ENCODE results near the gene LRRC41.

LRRC41 gene

DNA sequence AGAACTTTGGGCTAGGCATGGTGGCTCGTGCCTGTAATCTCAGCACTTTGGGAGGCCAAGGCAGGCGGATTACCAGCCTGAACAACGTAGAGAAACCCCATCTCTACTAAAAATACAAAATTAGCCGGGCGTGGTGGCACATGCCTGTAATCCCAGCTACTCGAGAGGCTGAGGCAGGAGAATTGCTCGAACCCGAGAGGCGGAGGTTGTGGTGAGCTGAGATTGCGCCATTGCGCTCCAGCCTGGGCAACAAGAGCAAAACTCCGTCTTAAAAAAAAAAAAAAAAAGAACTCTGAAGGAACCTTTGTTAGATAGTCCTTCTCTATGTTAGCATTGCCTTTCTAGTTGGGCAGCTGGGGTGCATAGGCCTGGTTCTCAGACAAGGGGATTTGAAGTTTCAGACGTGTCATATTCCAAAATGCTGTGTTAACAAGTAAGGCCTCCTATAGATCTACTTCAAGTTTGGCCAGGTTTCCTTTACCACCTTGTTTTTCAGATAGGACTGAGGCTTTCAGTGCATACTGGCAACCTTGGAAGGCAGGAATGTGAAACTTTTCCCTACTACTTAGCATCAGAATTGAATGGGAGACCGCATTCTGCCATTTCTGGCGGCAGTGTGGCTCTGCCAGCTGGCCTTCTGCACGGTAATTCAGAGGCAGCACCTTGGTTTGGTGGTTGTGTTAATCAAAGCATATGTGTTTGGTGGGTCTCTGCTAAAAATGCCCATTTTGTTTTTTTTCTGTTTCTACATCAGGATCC is 6.2 kb upstream of the LRRC41 start:
- Histone ChIP-seq H2AFZ (ENCODE audit: low read depth) (no peak overlapping the region), H4K20me1 (ENCODE audit: insufficient read depth) (no peaks in the 10 kb centered on the region), H3K4me2 (no peak overlapping the region), H3K4me1 (ENCODE audit: low read depth, poor library complexity, severe bottlenecking) (peaks cover 19% of the 10 kb centered on the region), H3K36me3 (ENCODE audit: insufficient read depth) (peaks cover 19% of the 10 kb centered on the region; the same call in 1 of the 2 replicates), H3K79me2 (ENCODE audit: insufficient read depth, low read depth) (peaks cover 45% of the 10 kb centered on the region), H3K9ac (no peak overlapping the region), H3K4me3 (IDR thresholded peaks at IDR 0.05; ENCODE audit: insufficient read depth, low read depth, low read length) (no peak overlapping the region), H3K27ac (no peak overlapping the region), H3K27me3 (ENCODE audit: insufficient read depth, low read depth) (no peaks in the 10 kb centered on the region)
- TF ChIP-seq, protein P1, sequence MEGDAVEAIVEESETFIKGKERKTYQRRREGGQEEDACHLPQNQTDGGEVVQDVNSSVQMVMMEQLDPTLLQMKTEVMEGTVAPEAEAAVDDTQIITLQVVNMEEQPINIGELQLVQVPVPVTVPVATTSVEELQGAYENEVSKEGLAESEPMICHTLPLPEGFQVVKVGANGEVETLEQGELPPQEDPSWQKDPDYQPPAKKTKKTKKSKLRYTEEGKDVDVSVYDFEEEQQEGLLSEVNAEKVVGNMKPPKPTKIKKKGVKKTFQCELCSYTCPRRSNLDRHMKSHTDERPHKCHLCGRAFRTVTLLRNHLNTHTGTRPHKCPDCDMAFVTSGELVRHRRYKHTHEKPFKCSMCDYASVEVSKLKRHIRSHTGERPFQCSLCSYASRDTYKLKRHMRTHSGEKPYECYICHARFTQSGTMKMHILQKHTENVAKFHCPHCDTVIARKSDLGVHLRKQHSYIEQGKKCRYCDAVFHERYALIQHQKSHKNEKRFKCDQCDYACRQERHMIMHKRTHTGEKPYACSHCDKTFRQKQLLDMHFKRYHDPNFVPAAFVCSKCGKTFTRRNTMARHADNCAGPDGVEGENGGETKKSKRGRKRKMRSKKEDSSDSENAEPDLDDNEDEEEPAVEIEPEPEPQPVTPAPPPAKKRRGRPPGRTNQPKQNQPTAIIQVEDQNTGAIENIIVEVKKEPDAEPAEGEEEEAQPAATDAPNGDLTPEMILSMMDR (conservative IDR thresholded peaks at IDR 0.05; ENCODE audit: low read depth, low read length) = no peak

DNA sequence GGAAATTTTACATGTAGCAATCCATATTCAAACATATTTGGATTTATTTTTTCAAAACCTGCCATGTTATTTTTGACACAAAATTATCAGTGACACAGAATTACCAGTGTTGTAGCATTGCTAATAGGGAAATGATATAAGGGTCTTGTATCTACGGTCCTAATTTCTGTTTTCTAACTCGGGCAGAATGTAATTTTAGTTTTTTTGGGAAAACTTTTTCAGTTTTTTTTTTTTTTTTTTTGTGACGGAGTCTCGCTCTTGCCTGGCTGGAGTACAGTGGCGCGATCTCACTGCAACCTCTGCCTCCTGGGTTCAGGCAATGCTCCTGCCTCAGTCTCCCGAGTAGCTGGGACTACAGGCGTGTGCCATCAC is 2.7 kb upstream of the LRRC41 start:
- Histone ChIP-seq H3K36me3 (ENCODE audit: insufficient read depth) (0 out of 2 replicates have a peak, but pooled peaks cover 4% of the 10 kb centered on the region), H2AFZ (ENCODE audit: low read depth) (no peak overlapping the region), H3K27ac (no peak overlapping the region), H3K27me3 (ENCODE audit: insufficient read depth, low read depth) (no peaks in the 10 kb centered on the region), H3K4me3 (IDR thresholded peaks at IDR 0.05; ENCODE audit: insufficient read depth, low read depth, low read length) (no peak overlapping the region), H3K9ac (no peak overlapping the region), H3K4me2 (no peak overlapping the region), H3K4me1 (ENCODE audit: low read depth, poor library complexity, severe bottlenecking) (peaks cover 21% of the 10 kb centered on the region), H3K79me2 (ENCODE audit: insufficient read depth, low read depth) (peaks cover 73% of the 10 kb centered on the region), H4K20me1 (ENCODE audit: insufficient read depth) (no peaks in the 10 kb centered on the region)
- TF ChIP-seq, protein P1 (conservative IDR thresholded peaks at IDR 0.05; ENCODE audit: low read depth, low read length) = no peak

DNA sequence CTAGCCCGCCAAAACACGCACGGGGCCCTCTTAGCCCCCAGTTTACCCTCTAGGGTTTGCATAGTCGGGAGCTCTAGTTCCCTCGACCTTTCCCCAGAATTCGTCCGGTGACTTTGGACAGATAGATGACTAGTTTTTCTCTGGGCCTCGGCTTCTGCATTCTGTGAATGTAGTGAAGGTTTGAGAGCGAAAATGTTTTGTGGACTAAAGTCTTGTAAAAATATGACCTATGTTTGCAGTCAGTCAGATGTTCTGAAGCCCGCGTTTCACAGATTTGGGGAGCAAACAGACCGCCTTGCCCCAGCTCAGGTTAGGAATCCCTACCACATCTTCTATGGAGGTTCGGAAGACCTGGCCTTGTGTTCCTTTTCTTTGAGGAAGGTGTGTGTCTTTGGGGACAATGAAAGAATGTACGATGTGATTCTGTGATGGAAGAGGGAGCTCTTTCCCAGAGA is 483 bp upstream of the LRRC41 start:
- Histone ChIP-seq H3K4me3 (IDR thresholded peaks at IDR 0.05; ENCODE audit: insufficient read depth, low read depth, low read length) (peak overlapping the region; percentile 91), H3K79me2 (ENCODE audit: insufficient read depth, low read depth) (peaks cover 86% of the 10 kb centered on the region), H3K36me3 (ENCODE audit: insufficient read depth) (0 out of 2 replicates have a peak, but pooled peaks cover 2% of the 10 kb centered on the region), H3K4me2 (peak overlapping the region; percentile 92), H3K27me3 (ENCODE audit: insufficient read depth, low read depth) (no peaks in the 10 kb centered on the region), H3K27ac (peak overlapping the region; percentile 78), H3K4me1 (ENCODE audit: low read depth, poor library complexity, severe bottlenecking) (peaks cover 21% of the 10 kb centered on the region), H2AFZ (ENCODE audit: low read depth) (peak overlapping the region; percentile 85), H4K20me1 (ENCODE audit: insufficient read depth) (no peaks in the 10 kb centered on the region), H3K9ac (peak overlapping the region; percentile 96)
- TF ChIP-seq, protein P1 (conservative IDR thresholded peaks at IDR 0.05; ENCODE audit: low read depth, low read length) = no peak

DNA sequence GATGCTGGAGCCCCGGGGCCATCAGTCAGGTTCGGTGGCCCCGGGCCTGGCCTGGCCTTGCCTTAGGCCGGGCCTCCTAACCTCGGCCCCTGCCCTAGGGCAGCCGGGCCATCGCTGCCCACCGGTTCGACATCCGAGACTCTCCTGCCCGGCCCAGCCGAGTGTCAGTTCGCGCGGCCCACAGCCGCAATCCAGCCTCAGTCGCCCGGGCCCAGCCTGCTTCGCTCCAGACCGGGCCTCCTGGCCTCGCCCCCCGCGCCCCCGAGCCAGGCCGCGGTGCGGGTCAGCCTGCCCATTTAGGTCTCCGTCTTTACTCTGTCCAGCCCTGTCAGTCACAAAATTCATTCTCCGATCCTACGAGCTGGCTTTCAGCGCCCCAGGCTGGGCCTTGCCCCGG is 777 bp downstream of the LRRC41 start:
- Histone ChIP-seq H3K27ac (peak overlapping the region; percentile 78), H4K20me1 (ENCODE audit: insufficient read depth) (no peaks in the 10 kb centered on the region), H3K4me2 (peak overlapping the region; percentile 61), H3K9ac (peak overlapping the region; percentile 96), H3K79me2 (ENCODE audit: insufficient read depth, low read depth) (peaks cover 76% of the 10 kb centered on the region), H3K4me1 (ENCODE audit: low read depth, poor library complexity, severe bottlenecking) (peaks cover 18% of the 10 kb centered on the region), H3K27me3 (ENCODE audit: insufficient read depth, low read depth) (no peaks in the 10 kb centered on the region), H2AFZ (ENCODE audit: low read depth) (peak overlapping the region; percentile 85), H3K36me3 (ENCODE audit: insufficient read depth) (no peaks in the 10 kb centered on the region), H3K4me3 (IDR thresholded peaks at IDR 0.05; ENCODE audit: insufficient read depth, low read depth, low read length) (peak overlapping the region; percentile 72)
- TF ChIP-seq, protein P1 (conservative IDR thresholded peaks at IDR 0.05; ENCODE audit: low read depth, low read length) = no peak
